ENCODE results near the gene CLRN3.

DNA sequence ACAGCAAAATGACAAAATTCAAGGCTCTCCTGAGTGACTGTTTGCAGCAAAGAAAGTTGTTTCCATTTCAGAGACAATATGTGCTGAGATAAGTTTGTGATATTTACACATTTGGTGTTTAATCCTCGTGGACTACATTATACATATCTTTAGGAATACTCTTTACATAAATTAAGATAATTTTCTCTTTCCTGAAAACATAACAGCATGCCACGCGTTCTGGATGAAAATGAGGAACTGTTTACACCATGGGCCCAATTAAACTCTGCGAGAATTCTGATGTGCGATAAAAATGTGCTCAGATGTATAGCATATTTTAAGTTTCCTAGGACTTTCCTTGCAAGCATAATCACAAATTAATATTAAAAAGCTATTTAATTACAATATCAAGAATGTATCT lies 40.5 kb upstream of the CLRN3 start:
- TF ChIP-seq, protein P1, sequence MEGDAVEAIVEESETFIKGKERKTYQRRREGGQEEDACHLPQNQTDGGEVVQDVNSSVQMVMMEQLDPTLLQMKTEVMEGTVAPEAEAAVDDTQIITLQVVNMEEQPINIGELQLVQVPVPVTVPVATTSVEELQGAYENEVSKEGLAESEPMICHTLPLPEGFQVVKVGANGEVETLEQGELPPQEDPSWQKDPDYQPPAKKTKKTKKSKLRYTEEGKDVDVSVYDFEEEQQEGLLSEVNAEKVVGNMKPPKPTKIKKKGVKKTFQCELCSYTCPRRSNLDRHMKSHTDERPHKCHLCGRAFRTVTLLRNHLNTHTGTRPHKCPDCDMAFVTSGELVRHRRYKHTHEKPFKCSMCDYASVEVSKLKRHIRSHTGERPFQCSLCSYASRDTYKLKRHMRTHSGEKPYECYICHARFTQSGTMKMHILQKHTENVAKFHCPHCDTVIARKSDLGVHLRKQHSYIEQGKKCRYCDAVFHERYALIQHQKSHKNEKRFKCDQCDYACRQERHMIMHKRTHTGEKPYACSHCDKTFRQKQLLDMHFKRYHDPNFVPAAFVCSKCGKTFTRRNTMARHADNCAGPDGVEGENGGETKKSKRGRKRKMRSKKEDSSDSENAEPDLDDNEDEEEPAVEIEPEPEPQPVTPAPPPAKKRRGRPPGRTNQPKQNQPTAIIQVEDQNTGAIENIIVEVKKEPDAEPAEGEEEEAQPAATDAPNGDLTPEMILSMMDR (IDR thresholded peaks at IDR 0.05; ENCODE audit: control extremely low read depth in 1 of 3, insufficient read depth in 1 of 3, low read depth in 1 of 3, low read length in 3 of 3) = no peak
- TF ChIP-seq EP300 (IDR thresholded peaks at IDR 0.05; ENCODE audit: borderline replicate concordance in 1 of 2, low read depth in 2 of 2, low read length in 2 of 2) (no peak), POLR2A (IDR thresholded peaks at IDR 0.05; ENCODE audit: control extremely low read depth in 1 of 2, low read depth in 2 of 2, low read length in 2 of 2) (no peak), NRF1 (IDR thresholded peaks at IDR 0.05; ENCODE audit: low read depth, low read length) (no peak), CBX5 (IDR thresholded peaks at IDR 0.05; ENCODE audit: low read depth, low read length) (no peak), SP2 (IDR thresholded peaks at IDR 0.05; ENCODE audit: low read length) (no peak), EZH2 (IDR thresholded peaks at IDR 0.05; ENCODE audit: low read depth, low read length, severe bottlenecking) (no peak), BRCA1 (IDR thresholded peaks at IDR 0.05; ENCODE audit: low read depth, low read length) (no peak), CHD2 (IDR thresholded peaks at IDR 0.05; ENCODE audit: low read length) (no peak), POU5F1 (IDR thresholded peaks at IDR 0.05; ENCODE audit: low read depth, low read length) (no peak)
- TF ChIP-seq, protein P2, sequence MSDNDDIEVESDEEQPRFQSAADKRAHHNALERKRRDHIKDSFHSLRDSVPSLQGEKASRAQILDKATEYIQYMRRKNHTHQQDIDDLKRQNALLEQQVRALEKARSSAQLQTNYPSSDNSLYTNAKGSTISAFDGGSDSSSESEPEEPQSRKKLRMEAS (IDR thresholded peaks at IDR 0.05) = no peak

All from H1 (cell line).